CD4-positive, alpha-beta T cell treated with Interleukin-15 for 1 hour (primary cell): ENCODE results near the gene RBM23.
A peak's percentile ranks its signal among the peaks of the same experiment; 100 is the strongest.

ENCODE experiments used
- DNase-seq: peaks from one replicate; pipeline ENCODE4 v3.0.0-alpha.2; 2020

RBM23 gene

GRCh38 chr14:22884738-22885523 is 34.0 kb downstream of the RBM23 start:
- DNase-seq, result no peak

- DNase-seq, result no peak
These were observed 34.7 kb downstream of the RBM23 start for GRCh38 chr14:22884076-22884737.

GRCh38 chr14:22883173-22883976 is 35.6 kb downstream of the RBM23 start, which contains the start of gene REM2:
Gene REM2, plus strand, starts transcription at chr14:22883222. Its CDS starts 66 bp downstream, at chr14:22883288.
- no peak for DNase-seq

GRCh38 chr14:22882529-22883172 is 36.3 kb downstream of the RBM23 start:
- DNase-seq, result peak; percentile 57

GRCh38 chr14:22882064-22882463 is 36.9 kb downstream of the RBM23 start:
- no peak for DNase-seq

GRCh38 chr14:22878271-22879246 is 40.4 kb downstream of the RBM23 start:
- no peak for DNase-seq

- DNase-seq, result no peak
These were observed 41.9 kb downstream of the RBM23 start for GRCh38 chr14:22877000-22877501.

GRCh38 chr14:22875748-22876319 is 43.1 kb downstream of the RBM23 start:
- no peak for DNase-seq

GRCh38 chr14:22875003-22875747 is 43.8 kb downstream of the RBM23 start:
- no peak for DNase-seq

GRCh38 chr14:22872833-22873520 is 46.0 kb downstream of the RBM23 start:
- DNase-seq, result no peak

- DNase-seq, result peak; percentile 58
These were observed 46.7 kb downstream of the RBM23 start for GRCh38 chr14:22872033-22872832.

- peak; percentile 86 for DNase-seq
These were observed 47.5 kb downstream of the RBM23 start, which contains the start of gene LRP10 for GRCh38 chr14:22871224-22872032. Gene LRP10, plus strand, starts transcription at chr14:22871740. Its CDS starts 564 bp downstream, at chr14:22872304.

GRCh38 chr14:22870811-22871223 is 48.1 kb downstream of the RBM23 start:
- no peak for DNase-seq

GRCh38 chr14:22866874-22867273 is 52.1 kb downstream of the RBM23 start:
- DNase-seq, result no peak

- DNase-seq, result no peak
These were observed 53.2 kb downstream of the RBM23 start for GRCh38 chr14:22865424-22866405.

GRCh38 chr14:22864979-22865378 is 54.0 kb downstream of the RBM23 start:
- DNase-seq, result no peak
